ACC112 (cell line): ENCODE data around the gene R3HDM2.
A peak's percentile ranks its signal among the peaks of the same experiment; 100 is the strongest.
"Not testable (repeated sequence)": the region's sequence is repeated elsewhere in the genome, so short reads cannot be mapped to it uniquely, and the experiment has no call there.

Experiments used
- H2AFZ ChIP-seq: fragments of 200-600 bp; sonication (generic); one replicate; pipeline ENCODE4 v1.6.0; 2017; ENCODE audit warnings: antibody characterized with exemption, low read length; ENCODE audit not compliant: unreplicated experiment
- H3K27ac ChIP-seq: fragments of 200-600 bp; sonication (generic); 2 replicates; pipeline ENCODE4 v1.5.1; 2014; ENCODE audit warnings: low read depth, mild to moderate bottlenecking, antibody characterized with exemption, low read length, moderate library complexity
- H3K27me3 ChIP-seq: fragments of 200-600 bp; sonication (generic); 2 replicates; pipeline ENCODE4 v1.6.1; 2014; ENCODE audit warnings: mild to moderate bottlenecking, antibody characterized with exemption, low read length, moderate library complexity, mixed read lengths; ENCODE audit not compliant: insufficient read depth
- H3K36me3 ChIP-seq: fragments of 200-600 bp; sonication (generic); 2 replicates; pipeline ENCODE4 v1.6.1; 2016; ENCODE audit warnings: mild to moderate bottlenecking, antibody characterized with exemption, low read length, moderate library complexity, mixed read lengths; ENCODE audit not compliant: insufficient read depth
- H3K4me1 ChIP-seq: fragments of 200-600 bp; sonication (generic); one replicate; pipeline ENCODE4 v1.6.1; 2016; ENCODE audit warnings: low read length, mixed read lengths; ENCODE audit not compliant: insufficient read depth, unreplicated experiment, control insufficient read depth
- H3K4me3 ChIP-seq: fragments of 200-600 bp; sonication (generic); 2 replicates; pipeline ENCODE4 v1.5.1; 2014; ENCODE audit warnings: mild to moderate bottlenecking, low read depth, low read length
- H3K79me2 ChIP-seq: fragments of 200-600 bp; sonication (generic); one replicate; pipeline ENCODE4 v1.6.0; 2016; ENCODE audit warnings: low read length; ENCODE audit not compliant: control insufficient read depth, unreplicated experiment, insufficient read depth

Gene R3HDM2

GRCh38 chr12:57280211-57281062 is 150.4 kb downstream of the R3HDM2 start:
- peak overlapping the region; percentile 78 for H3K27ac ChIP-seq
- H2AFZ ChIP-seq: peak overlapping the region; percentile 51

GRCh38 chr12:57278465-57279381 is 152.1 kb downstream of the R3HDM2 start:
- Histone ChIP-seq H3K27me3 (no peaks in the 10 kb centered on the region), H3K36me3 (no peaks in the 10 kb centered on the region), H3K4me3 (no peak overlapping the region), H3K4me1 (peaks cover 17% of the 10 kb centered on the region), H2AFZ (no peak overlapping the region), H3K27ac (no peak overlapping the region), H3K79me2 (no peaks in the 10 kb centered on the region)

More at GRCh38 chr12:57280211-57281062, 150.4 kb downstream of the R3HDM2 start:
- H3K4me3 ChIP-seq: peak overlapping the region; percentile 57
- H3K79me2 ChIP-seq: no peaks in the 10 kb centered on the region
- H3K36me3 ChIP-seq: no peaks in the 10 kb centered on the region
- no peaks in the 10 kb centered on the region for H3K27me3 ChIP-seq
- peaks cover 17% of the 10 kb centered on the region for H3K4me1 ChIP-seq

- H3K4me1 ChIP-seq: peaks cover 17% of the 10 kb centered on the region
- H3K36me3 ChIP-seq: no peaks in the 10 kb centered on the region
- H3K27ac ChIP-seq: no peak overlapping the region
- no peaks in the 10 kb centered on the region for H3K27me3 ChIP-seq
- no peak overlapping the region for H2AFZ ChIP-seq
- no peaks in the 10 kb centered on the region for H3K79me2 ChIP-seq
- H3K4me3 ChIP-seq: no peak overlapping the region
These were observed 153.8 kb downstream of the R3HDM2 start for GRCh38 chr12:57276935-57277563.

- H3K79me2 ChIP-seq, H2AFZ ChIP-seq, H3K27ac ChIP-seq, H3K4me3 ChIP-seq, H3K36me3 ChIP-seq, H3K27me3 ChIP-seq: not testable (repeated sequence)
- peaks cover 16% of the 10 kb centered on the region for H3K4me1 ChIP-seq
These were observed 154.6 kb downstream of the R3HDM2 start for GRCh38 chr12:57276233-57276632.

GRCh38 chr12:57273516-57273915 is 157.3 kb downstream of the R3HDM2 start:
- H3K36me3 ChIP-seq: 0 out of 2 replicates have a peak, but pooled peaks cover 10% of the 10 kb centered on the region

GRCh38 chr12:57272337-57273151 is 158.3 kb downstream of the R3HDM2 start:
- no peak overlapping the region for H3K27ac ChIP-seq

More at GRCh38 chr12:57273516-57273915, 157.3 kb downstream of the R3HDM2 start:
- Histone ChIP-seq H3K27me3 (no peaks in the 10 kb centered on the region), H3K4me1 (no peaks in the 10 kb centered on the region), H3K79me2 (no peaks in the 10 kb centered on the region), H3K4me3 (no peak overlapping the region), H2AFZ (no peak overlapping the region), H3K27ac (no peak overlapping the region)

GRCh38 chr12:57270966-57271470 is 159.8 kb downstream of the R3HDM2 start:
- Histone ChIP-seq H3K79me2 (no peaks in the 10 kb centered on the region), H3K4me3 (no peak overlapping the region), H3K36me3 (peaks cover 19% of the 10 kb centered on the region; the same call in 1 of the 2 replicates), H3K4me1 (no peaks in the 10 kb centered on the region), H2AFZ (no peak overlapping the region), H3K27me3 (no peaks in the 10 kb centered on the region), H3K27ac (no peak overlapping the region)

More at GRCh38 chr12:57272337-57273151, 158.3 kb downstream of the R3HDM2 start:
- H3K79me2 ChIP-seq: no peaks in the 10 kb centered on the region
- no peaks in the 10 kb centered on the region for H3K4me1 ChIP-seq
- H2AFZ ChIP-seq: no peak overlapping the region
- H3K27me3 ChIP-seq: no peaks in the 10 kb centered on the region
- H3K4me3 ChIP-seq: no peak overlapping the region
- peaks cover 17% of the 10 kb centered on the region; the same call in 1 of the 2 replicates for H3K36me3 ChIP-seq

GRCh38 chr12:57268264-57268663 is 162.6 kb downstream of the R3HDM2 start:
- no peak overlapping the region for H2AFZ ChIP-seq
- H3K27ac ChIP-seq: peak overlapping the region; percentile 50; the same call in 1 of the 2 replicates
- peaks cover 19% of the 10 kb centered on the region; the same call in 1 of the 2 replicates for H3K36me3 ChIP-seq
- H3K27me3 ChIP-seq: no peaks in the 10 kb centered on the region
- no peaks in the 10 kb centered on the region for H3K4me1 ChIP-seq
- H3K79me2 ChIP-seq: no peaks in the 10 kb centered on the region
- no peak overlapping the region for H3K4me3 ChIP-seq

- H3K79me2 ChIP-seq: no peaks in the 10 kb centered on the region
- H2AFZ ChIP-seq: no peak overlapping the region
- no peaks in the 10 kb centered on the region for H3K4me1 ChIP-seq
- no peak overlapping the region for H3K4me3 ChIP-seq
- H3K27ac ChIP-seq: no peak overlapping the region
- H3K36me3 ChIP-seq: peaks cover 19% of the 10 kb centered on the region; the same call in 1 of the 2 replicates
- no peaks in the 10 kb centered on the region for H3K27me3 ChIP-seq
These were observed 164.2 kb downstream of the R3HDM2 start for GRCh38 chr12:57266681-57267080.
